GOT3 (cell line): Measurements from ENCODE around the gene TUBGCP6.

Experiments used
- DNase-seq: peaks from one replicate; lab custom pipeline; 2025; ENCODE audit warnings: mixed read lengths; lab: John Stamatoyannopoulos, UW

The TUBGCP6 gene

DNA sequence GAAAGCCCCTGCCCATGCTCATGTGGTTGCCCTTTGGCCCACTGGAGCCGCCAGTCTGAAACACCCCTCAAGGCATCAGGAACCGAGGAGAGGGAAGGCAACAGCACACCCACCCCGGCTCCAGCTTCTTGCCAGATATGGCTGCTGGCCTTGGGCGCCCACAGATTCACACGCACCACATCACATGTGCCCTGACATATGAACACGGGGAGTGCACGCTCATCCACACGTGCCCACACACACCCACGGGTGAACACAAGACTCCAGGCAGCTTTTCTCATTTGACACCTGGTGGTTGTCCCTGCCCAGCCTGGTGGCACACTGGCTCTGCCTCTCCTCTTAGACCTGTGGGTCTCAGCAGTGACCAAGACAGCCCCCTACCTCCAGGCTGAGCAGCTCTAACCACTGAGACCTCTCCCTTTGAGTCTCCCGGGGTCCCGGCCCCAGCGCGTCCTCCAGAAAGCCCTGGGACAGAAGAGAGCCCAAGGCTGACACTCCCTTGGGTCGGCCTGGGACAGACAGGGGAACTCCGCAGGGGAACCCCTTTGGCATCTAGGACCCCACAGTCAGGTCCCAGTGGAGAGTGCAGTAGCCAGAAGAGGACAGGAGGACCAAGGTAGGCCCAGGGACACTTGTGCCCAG lies 19.4 kb upstream of the TUBGCP6 start:
- no peak for DNase-seq

GRCh38 chr22:50262973-50263617 lies 18.3 kb upstream of the TUBGCP6 start:
- no peak for DNase-seq

DNA sequence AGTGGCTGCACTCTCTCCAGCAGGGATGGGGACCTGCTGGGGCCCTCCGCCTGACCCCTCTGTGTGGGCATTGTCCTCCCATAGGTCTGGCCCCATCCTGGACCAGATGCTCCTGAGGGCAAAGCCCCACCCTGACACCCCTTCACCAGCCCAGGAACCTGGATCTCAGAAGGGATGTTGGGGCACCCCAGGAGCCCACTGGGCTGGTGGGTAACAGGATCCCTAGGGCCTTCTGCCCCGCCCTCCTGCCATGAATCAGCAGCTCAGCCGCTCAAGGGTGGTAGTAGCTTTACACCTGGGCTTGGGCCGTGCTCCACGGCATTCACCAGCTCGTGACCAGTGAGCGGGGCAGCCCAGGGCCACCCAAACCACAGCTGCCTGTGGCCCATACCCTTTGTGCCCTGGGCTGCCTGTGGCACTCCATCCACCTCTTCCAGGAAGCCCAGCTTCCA lies 17.7 kb upstream of the TUBGCP6 start:
- DNase-seq = no peak

GRCh38 chr22:50261615-50262459 lies 17.0 kb upstream of the TUBGCP6 start, which contains the start of gene MAPK12:
TSS of gene MAPK12 (minus strand) at chr22:50261683. CDS start at chr22:50261509, 174 bp downstream.
- DNase-seq = no peak

DNA sequence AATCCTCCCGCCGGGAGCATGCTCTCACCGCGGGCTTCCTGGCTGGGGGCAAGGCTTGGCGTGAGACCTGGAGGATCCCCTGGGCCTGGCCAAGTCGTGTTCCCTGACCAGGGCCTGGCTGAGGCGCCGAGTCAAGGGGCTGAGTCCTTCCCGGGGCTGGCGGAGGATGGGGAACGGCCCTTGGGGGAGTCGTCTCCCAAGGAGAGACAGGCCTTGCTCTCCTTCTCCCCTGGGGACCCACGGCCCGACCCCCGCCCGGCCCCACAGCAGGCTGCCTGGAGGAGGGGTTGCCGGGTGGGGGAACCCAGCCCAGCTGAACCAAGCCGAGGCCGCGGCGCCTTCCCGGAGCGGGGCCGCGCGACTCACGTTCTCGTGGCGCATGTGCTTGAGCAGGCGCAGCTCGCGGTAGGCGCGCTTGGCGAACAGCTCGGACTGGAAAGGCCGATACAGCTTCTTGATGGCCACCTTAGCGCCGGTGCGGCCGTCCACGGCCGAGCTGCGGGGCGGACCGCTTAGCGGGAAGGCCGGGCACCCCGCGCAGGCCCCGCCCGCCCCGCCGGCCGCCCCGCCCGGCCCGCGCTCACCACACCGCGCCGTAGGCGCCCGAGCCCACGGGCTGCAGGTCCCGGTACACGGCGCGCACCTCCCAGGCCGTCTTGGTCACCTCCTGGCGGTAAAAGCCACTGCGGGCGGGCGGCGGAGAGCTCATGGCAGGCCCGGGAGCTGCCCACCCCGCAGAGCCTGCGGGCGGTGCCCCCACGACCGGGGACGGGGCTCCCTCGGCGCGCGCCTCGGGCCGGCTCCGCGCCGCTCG lies 16.2 kb upstream of the TUBGCP6 start:
- DNase-seq = no peak

DNA sequence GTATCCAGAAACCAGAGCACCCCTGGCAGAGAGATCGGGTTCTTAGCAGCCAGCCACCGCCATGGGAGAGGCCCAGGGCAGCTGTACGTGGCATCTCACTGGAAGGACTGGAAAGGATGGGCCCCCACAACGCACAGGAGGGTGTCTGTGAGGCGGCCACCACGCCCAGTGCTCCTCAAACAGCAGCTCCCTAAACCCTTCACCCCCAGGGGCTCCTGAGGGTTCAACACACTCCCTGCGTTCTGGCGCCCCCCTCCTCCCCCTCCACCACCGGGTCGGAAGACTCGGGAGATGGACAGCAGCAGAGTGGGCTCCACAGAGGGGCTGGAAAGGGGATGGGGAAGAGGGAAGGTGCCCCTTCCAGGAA lies 15.6 kb upstream of the TUBGCP6 start:
- no peak for DNase-seq

DNA sequence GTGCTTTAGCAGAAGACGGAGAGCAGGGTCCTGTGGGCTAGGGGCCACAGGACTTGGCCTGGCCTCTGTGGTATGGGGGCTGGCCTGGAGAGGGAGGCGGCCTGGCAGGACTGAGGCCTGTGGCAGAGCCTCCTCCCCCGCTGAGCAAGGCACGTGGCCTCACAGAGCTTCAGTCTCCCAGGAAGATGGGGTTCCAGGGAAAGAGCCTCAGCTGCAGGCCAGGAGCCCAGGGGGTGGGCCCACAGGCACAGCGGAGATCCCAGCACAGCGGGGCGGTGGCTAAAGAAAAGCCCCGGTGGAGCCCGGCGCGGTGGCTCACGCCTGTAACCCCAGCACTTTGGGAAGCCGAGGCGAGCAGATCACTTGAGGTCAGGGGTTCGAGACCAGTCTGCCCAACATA lies 14.5 kb upstream of the TUBGCP6 start:
- DNase-seq = no peak

- no peak for DNase-seq
Observed at GRCh38 chr22:50258361-50259292, 13.8 kb upstream of the TUBGCP6 start.

DNA sequence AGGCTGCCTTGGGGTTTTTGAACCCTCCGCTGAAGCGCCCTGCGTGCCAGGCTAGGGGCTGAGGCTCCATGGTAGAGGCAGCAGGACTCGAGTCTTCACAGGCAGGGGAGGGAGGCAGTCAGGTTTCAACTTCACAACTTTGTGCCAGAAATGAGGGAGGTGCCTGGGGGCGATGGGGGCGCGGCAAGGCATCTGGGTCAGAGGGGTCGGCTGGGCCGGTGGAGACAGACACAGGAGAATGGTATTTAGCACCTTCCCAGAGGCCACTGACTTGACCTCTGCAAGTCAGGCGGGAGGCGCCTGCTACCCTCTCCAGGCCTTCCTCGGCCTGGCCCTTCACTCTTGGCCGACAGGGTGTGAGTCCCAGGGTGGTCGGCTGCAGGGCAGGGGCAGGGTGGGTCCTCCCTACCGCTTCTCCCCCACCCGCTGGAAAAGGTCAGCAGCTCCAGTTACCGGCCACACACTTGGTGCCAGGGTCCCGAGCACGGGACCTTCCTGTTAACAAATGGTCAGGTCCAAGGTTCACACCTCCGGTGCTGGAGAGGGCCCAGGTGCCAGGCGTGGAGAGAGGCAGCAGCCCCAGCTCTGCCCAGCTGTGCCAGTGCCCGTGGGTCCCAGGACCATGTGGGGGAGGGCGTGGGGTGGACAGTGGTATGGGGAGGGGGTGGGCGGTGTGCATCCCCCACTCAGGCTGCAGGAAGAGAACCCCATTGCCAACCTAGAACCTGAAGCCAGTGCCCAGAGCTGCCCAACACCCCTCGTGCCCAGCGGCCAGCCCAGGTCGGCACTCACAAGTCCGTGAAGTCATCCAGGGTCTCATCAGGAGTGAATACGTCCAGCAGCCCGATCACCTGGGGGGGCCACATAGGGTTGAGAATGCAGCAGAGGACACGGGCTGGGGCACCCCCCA lies 12.9 kb upstream of the TUBGCP6 start:
- DNase-seq = no peak

- DNase-seq = no peak
Observed at GRCh38 chr22:50257041-50257440, 12.2 kb upstream of the TUBGCP6 start.

DNA sequence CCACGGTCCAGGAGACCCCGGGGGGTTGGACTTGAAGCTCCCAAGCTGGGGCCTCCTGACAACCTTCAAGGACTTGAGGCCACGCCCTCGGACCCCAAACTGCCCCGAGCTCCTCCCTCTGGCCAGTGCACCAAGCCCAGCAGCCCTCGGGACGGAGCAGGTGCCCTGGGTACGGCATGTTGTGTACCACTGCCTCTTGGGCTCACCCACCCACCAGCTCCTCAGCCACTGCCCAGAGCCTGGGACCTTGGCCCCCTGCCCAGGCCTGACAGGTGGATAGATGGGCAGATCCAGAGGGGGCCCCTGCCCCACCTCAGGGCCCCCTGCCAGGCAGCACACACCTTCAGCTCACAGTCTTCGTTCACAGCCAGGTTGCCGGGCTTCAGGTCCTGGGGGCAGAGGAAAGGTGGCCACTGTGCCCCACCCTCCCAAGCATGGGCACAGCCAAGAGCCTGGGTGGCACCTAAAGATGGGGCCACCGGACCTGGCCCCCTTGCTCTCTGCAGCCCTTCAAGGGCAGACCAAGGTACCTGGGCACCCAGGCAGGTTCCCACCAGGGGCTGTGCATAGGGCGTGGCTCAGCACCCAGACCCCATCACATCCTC lies 11.5 kb upstream of the TUBGCP6 start:
- no peak for DNase-seq

DNA sequence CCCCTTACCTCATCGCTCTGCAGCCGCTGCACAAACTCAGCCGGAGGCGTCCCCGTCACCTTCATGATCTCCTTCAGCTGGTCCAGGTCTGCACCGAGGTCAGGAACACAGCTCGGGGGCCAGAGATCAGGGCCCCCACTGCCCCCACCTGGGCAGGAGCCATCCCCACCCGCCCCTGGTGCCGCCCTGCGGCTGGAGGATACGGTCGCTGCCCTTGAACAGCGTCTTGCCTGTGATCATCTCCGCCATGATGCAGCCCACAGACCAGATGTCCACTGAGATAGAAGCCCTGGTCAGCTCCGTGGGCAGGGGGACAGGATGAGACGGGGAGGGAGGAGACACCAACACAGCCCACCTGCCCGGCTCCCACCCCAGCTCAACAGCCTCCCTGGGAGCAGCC lies 10.8 kb upstream of the TUBGCP6 start:
- DNase-seq = no peak

GRCh38 chr22:50255099-50255498 lies 10.3 kb upstream of the TUBGCP6 start:
- no peak for DNase-seq

GRCh38 chr22:50253941-50254340 lies 9.1 kb upstream of the TUBGCP6 start:
- DNase-seq = no peak

DNA sequence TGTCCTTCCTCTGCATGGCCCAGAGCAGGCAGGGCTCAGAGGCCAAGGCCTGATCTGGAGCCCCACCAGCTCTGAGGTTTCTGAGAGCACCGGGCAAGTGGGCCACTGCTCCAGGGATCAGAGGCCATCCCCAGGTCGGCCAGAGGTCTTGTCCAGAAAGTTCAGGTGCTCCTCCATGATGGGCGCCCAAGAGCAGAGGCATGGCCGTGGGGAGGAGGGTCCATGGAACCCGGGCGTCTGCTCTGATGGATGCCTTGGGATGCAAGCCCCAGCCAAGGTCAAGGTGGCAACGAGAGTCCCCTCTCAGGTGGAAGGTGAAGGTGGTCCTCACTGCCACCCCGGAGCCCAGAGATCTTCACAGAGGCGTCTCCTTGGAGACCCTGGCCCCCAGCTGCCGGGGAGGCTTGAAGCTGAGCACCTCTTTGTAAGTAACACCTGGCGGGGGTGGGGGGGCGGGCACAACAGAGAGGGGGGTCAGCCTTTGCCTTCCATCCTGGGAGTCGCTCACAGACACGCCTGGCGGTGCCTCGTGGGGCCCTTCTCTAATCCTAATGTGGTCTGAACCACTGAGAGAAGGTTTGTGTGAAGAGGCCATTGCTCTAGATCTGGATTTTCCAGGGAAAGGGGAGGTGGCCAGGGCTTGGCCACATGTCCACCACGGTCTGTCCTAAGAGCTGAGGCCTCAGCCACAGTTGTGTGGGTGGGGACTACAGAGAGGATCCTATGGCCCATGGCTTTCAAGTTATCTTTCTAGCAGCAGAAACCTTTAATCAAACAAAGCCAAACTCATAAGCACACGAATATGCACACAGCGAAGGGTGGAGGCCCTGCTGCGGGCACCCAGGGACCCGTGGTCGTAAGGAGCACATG lies 8.5 kb upstream of the TUBGCP6 start:
- DNase-seq = no peak

- no peak for DNase-seq
Observed at GRCh38 chr22:50252082-50253045, 7.5 kb upstream of the TUBGCP6 start.

GRCh38 chr22:50251477-50252081 lies 6.8 kb upstream of the TUBGCP6 start:
- no peak for DNase-seq
